PC-3 (cell line): ENCODE data around the gene AFF2.

Source experiments
- CTCF ChIP-seq: fragments of 300-600 bp; sonication (generic); conservative IDR thresholded peaks from 2 replicates; pipeline ENCODE4 v1.5.1; 2017; ENCODE audit warnings: antibody characterized with exemption, low read depth, mild to moderate bottlenecking, low read length
- EZH2phosphoT487 ChIP-seq: fragments of 300-600 bp; sonication (generic); IDR thresholded peaks from 2 replicates; pipeline ENCODE4 v1.6.1; 2018; ENCODE audit warnings: mild to moderate bottlenecking, antibody characterized with exemption, low read length, borderline replicate concordance

GRCh38 chrX:148504506-148504905 is 4.1 kb downstream of the AFF2 start:
- no peak for TF ChIP-seq CTCF
- TF ChIP-seq EZH2phosphoT487, result no peak
